PC-9 (cell line): ENCODE results near the gene TRABD2A.

ENCODE experiments used
- CTCF ChIP-seq: fragments of 200-600 bp; sonication (generic); conservative IDR thresholded peaks from 2 replicates; pipeline ENCODE4 v1.6.1; 2017; ENCODE audit warnings: mixed run types, antibody characterized with exemption, mild to moderate bottlenecking, moderate library complexity
- EZH2 ChIP-seq: fragments of 200-600 bp; sonication (generic); IDR thresholded peaks from 2 replicates; pipeline ENCODE4 v1.8.0; 2017; ENCODE audit warnings: antibody characterized with exemption, low read depth

GRCh38 chr2:84827978-84828575, 52.8 kb downstream of the TRABD2A start:
- no peak for TF ChIP-seq CTCF
- no peak for TF ChIP-seq EZH2
